ENCODE measurements around the gene MIOS. TPM values are rescaled to one million over a fixed set of nuclear protein-coding genes. Genes with fewer than 3 reads are reported as not detected.
A peak's percentile ranks its signal among the peaks of the same experiment; 100 is the strongest.

Gene MIOS
- total and polyA plus RNA-seq, 9 of the 15 experiments (the other 6 are each of a cell fraction or from before 2014, with no cell fraction given) = 7.8 to 47.8 (median 30.6) TPM

- TF ChIP-seq RFX1 (IDR thresholded peaks at IDR 0.05) = peak; percentile 11; the same call in 1 of the 2 replicates
- TF ChIP-seq RAD21 (CRISPR knock-in tag; conservative IDR thresholded peaks at IDR 0.05 in 1 of 2, IDR thresholded peaks at IDR 0.05 in 1 of 2) = peak; percentile 8 to 46; a peak in 2 of 4 replicates
- no peak for TF ChIP-seq ZNF785 (CRISPR knock-in tag; IDR thresholded peaks at IDR 0.05)
- peak in 1 of 3 experiments; percentile 82 for TF ChIP-seq YY1 (IDR thresholded peaks at IDR 0.05; ENCODE audit: borderline replicate concordance in 1 of 3, control insufficient read depth in 1 of 3, extremely low read depth in 1 of 3, insufficient read depth in 3 of 3, insufficient read length in 1 of 3, insufficient replicate concordance in 2 of 3, low read depth in 1 of 3, low read length in 2 of 3)
- no peak for TF ChIP-seq SIN3B (IDR thresholded peaks at IDR 0.05; ENCODE audit: low read depth)
- peak; percentile 79 for TF ChIP-seq CEBPB (tag; IDR thresholded peaks at IDR 0.05)
- no peak for TF ChIP-seq ZFP30 (CRISPR knock-in tag; IDR thresholded peaks at IDR 0.05; ENCODE audit: borderline replicate concordance)
- no peak for TF ChIP-seq ZNF668 (CRISPR knock-in tag; IDR thresholded peaks at IDR 0.05)
- TF ChIP-seq RHOXF2B (CRISPR knock-in tag; conservative IDR thresholded peaks at IDR 0.05) = no peak
These were observed 87.0 kb downstream of the MIOS start (continued) for GRCh38 chr7:7653593-7654187.

- WGBS (ENCODE audit: insufficient coverage, low coverage, missing lambda C conversion rate) = 44% methylated on average over 4 of the region's 4 CpGs
- DNase-seq (ENCODE audit: extremely low read depth in 1 of 4, low spot score in 3 of 4) (no peak), ATAC-seq (no peak), FAIRE-seq (no peak)
- no peak overlapping the region for H3K27ac ChIP-seq (ENCODE audit: extremely low read depth, low read depth, low read length)
- no peak overlapping the region for H3K4me3 ChIP-seq
- no peaks in the 10 kb centered on the region for H3K36me3 ChIP-seq (ENCODE audit: control insufficient read depth, insufficient read depth, low read length)
- no peak overlapping the region for H3K4me2 ChIP-seq (ENCODE audit: insufficient read depth, low read length)
- H3K27me3 ChIP-seq (ENCODE audit: control insufficient read depth in 2 of 2, insufficient read depth in 2 of 2, low read length in 2 of 2) = no peaks in the 10 kb centered on the region
- in situ Hi-C loops (cut with MboI) (no loop called here), intact Hi-C loops (cut with micrococcal nuclease) (no loop called here)
- ChIA-PET CTCF (ENCODE audit: low intra/inter-chr PET ratio) (interaction anchor here (1.0 kb wide), 1 partner anchor 562 kb away, joined by 3 read pairs; no protein-coding TSS in a partner anchor), POLR2A (no interaction called here)
- TF ChIP-seq ZNF121 (CRISPR knock-in tag; conservative IDR thresholded peaks at IDR 0.05) (no peak), FOXM1 (IDR thresholded peaks at IDR 0.05; ENCODE audit: low read depth) (no peak), FOXM1 (CRISPR knock-in tag; IDR thresholded peaks at IDR 0.05; ENCODE audit: low read depth) (no peak), NFE2L1 (tag; IDR thresholded peaks at IDR 0.05; ENCODE audit: borderline replicate concordance, low read depth) (no peak), TEAD1 (CRISPR knock-in tag; IDR thresholded peaks at IDR 0.05) (no peak), ZNF444 (CRISPR knock-in tag; IDR thresholded peaks at IDR 0.05) (no peak), FOXA1 (IDR thresholded peaks at IDR 0.05; ENCODE audit: borderline replicate concordance) (no peak)
- H3K9me3 ChIP-seq (replicated peaks; ENCODE audit: control insufficient read depth, insufficient read depth, low read depth, low read length) = no peaks in the 10 kb centered on the region
- no peaks in the 10 kb centered on the region for H4K20me1 ChIP-seq (replicated peaks; ENCODE audit: control insufficient read depth, insufficient read depth, low read length)
- no peak overlapping the region for H2AFZ ChIP-seq (ENCODE audit: low read depth, low read length)
- H3K9ac ChIP-seq (ENCODE audit: insufficient read depth in 1 of 2, low read depth in 2 of 2, low read length in 2 of 2) = no peak overlapping the region
- peaks cover 0 to 6% of the 10 kb centered on the region in 2 experiments; a peak in 2 of 5 replicates for H3K4me1 ChIP-seq (replicated peaks in 1 of 2; ENCODE audit: control insufficient read depth in 2 of 2, insufficient read depth in 2 of 2, low read length in 2 of 2)
- H3K79me2 ChIP-seq (ENCODE audit: control insufficient read depth, insufficient read depth, low read length) = peaks cover 13% of the 10 kb centered on the region; the same call in 1 of the 3 replicates
- BruUV-seq (replicated peaks) = no TSS peak
- H3K9me1 ChIP-seq (ENCODE audit: control insufficient read depth, insufficient read depth, low read length) = no peaks in the 10 kb centered on the region
These were observed 88.5 kb downstream of the MIOS start for GRCh38 chr7:7654964-7655715.

All from K562 (cell line).